ENCODE data around the gene NACC2. TPM values are rescaled to one million over a fixed set of nuclear protein-coding genes. Genes with fewer than 3 reads are reported as not detected.
A peak's percentile ranks its signal among the peaks of the same experiment; 100 is the strongest.

Gene NACC2
- total and polyA plus RNA-seq, 2 of the 8 experiments (the other 6 are each of a cell fraction or from before 2014, with no cell fraction given): 8.3 to 14.0 TPM

DNA sequence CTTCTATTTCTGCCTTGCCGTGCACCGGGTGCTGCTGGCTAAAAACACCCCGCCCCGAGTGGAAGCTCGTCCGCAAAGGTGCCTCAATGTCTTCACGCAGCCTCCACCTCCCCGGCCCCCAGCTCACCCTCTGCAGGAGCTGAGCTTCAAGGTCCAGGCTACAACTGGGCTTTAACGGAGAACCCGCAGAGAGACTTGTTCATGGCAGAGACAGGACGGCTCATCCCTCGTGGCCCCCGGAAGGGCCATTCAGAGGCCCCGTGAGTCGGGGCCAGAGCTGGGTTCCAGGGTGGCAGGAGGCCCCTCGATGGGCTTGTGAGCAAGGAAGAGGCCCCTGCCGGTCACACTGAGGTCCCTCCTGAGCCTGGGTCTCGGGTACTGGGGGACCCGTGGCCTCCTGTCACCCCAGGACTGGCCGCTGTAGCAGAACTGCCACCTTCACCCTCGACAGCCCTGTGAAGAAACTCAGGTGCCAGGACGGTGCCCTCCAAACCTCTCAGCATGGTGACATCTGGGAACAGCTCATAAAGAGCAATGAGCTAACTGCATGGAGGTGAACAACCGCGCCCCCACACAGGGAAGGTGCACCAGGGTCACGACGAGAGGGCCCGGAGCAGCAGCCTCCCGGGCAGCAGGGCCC is 75.9 kb downstream of the NACC2 start:
- Histone ChIP-seq H3K4me1 (replicated peaks in 1 of 4; ENCODE audit: control insufficient read depth in 3 of 4, insufficient read depth in 4 of 4, low read length in 3 of 4) (peaks cover 4 to 31% (median 22%) of the 10 kb centered on the region in 4 experiments), H3K4ac (replicated peaks; ENCODE audit: insufficient read length, low read depth, low read length) (peak overlapping the region; percentile 7), H2BK12ac (ENCODE audit: low read depth, low read length) (no peak overlapping the region), H3K27ac (ENCODE audit: low read depth, low read length) (no peak overlapping the region), H3K4me3 (ENCODE audit: extremely low read depth in 1 of 4, insufficient read depth in 2 of 4, low read depth in 3 of 4, low read length in 4 of 4) (no peak overlapping the region), H2BK20ac (ENCODE audit: low read length) (no peak overlapping the region), H2AK5ac (ENCODE audit: low read depth, low read length) (peak overlapping the region; percentile 53; the same call in 1 of the 2 replicates), H3K9me3 (ENCODE audit: insufficient read depth in 2 of 2, low read depth in 1 of 2, low read length in 1 of 2) (no peaks in the 10 kb centered on the region), H3K18ac (ENCODE audit: extremely low read depth, low read length) (no peak overlapping the region), H3K23me2 (ENCODE audit: low read depth, low read length) (peaks cover 2% of the 10 kb centered on the region; the same call in 1 of the 2 replicates), H2AFZ (ENCODE audit: low read length) (no peak overlapping the region), H3K4me2 (ENCODE audit: insufficient read depth in 1 of 2, low read depth in 2 of 2, low read length in 2 of 2) (no peak overlapping the region), H3K36me3 (ENCODE audit: control insufficient read depth in 2 of 4, insufficient read depth in 4 of 4, low read length in 3 of 4) (no peaks in the 10 kb centered on the region; a peak in 1 of 8 replicates), H3K79me1 (ENCODE audit: low read depth, low read length) (peaks cover 12% of the 10 kb centered on the region), H2BK5ac (ENCODE audit: low read depth, low read length) (peak overlapping the region; percentile 35; the same call in 1 of the 2 replicates), H3K27me3 (replicated peaks in 1 of 4; ENCODE audit: control insufficient read depth in 3 of 4, extremely low read depth in 1 of 4, insufficient read depth in 3 of 4, low read length in 3 of 4) (no peaks in the 10 kb centered on the region; a peak in 1 of 7 replicates), H3K14ac (ENCODE audit: insufficient read length) (no peak overlapping the region), H3K56ac (replicated peaks; ENCODE audit: insufficient read length, low read depth, low read length) (no peak overlapping the region), H2BK15ac (ENCODE audit: low read length) (no peak overlapping the region), H4K5ac (ENCODE audit: insufficient read length, low read depth, low read length) (no peak overlapping the region), H3K23ac (ENCODE audit: insufficient read length) (no peak overlapping the region), H3K9ac (replicated peaks in 1 of 4; ENCODE audit: extremely low read depth in 1 of 4, low read depth in 3 of 4, low read length in 3 of 4) (no peak overlapping the region), H2BK120ac (replicated peaks; ENCODE audit: low read depth, low read length) (no peak overlapping the region), H4K91ac (replicated peaks; ENCODE audit: insufficient read length, low read length) (peak overlapping the region; percentile 54), H4K20me1 (replicated peaks in 1 of 2; ENCODE audit: control insufficient read depth in 1 of 2, insufficient read depth in 2 of 2, low read length in 2 of 2) (peaks cover 0 to 8% of the 10 kb centered on the region in 2 experiments), H3K79me2 (ENCODE audit: control insufficient read depth in 1 of 2, insufficient read depth in 2 of 2, low read length in 2 of 2) (peaks cover 0 to 4% of the 10 kb centered on the region in 2 experiments; a peak in 2 of 4 replicates), H4K8ac (ENCODE audit: extremely low read depth, insufficient read depth, low read length) (peak overlapping the region; percentile 68; the same call in 1 of the 2 replicates)
- FAIRE-seq (no peak), DNase-seq (ENCODE audit: low read depth in 1 of 2, low spot score in 2 of 2) (no peak)
- CTCF ChIA-PET (ENCODE audit: partially characterized antibody): interaction anchor here (1.2 to 2.6 kb wide), 6 partner anchors 10 to 72 kb away, joined by 3 to 17 read pairs (median 4); no protein-coding TSS in a partner anchor
- POLR2A ChIA-PET (ENCODE audit: partially characterized antibody): interaction anchor here (0.9 to 1.2 kb wide), 2 partner anchors 33 to 42 kb away, joined by 3 to 5 read pairs; no protein-coding TSS in a partner anchor
- WGBS, 2 experiments (ENCODE audit: extremely low coverage in 1 of 2, insufficient coverage in 1 of 2, insufficient read length in 1 of 2, insufficient replicate concordance in 2 of 2, low coverage in 1 of 2, low lambda C conversion rate in 2 of 2, missing lambda C conversion rate in 1 of 2): 91% methylated on average over 28 of the region's 28 CpGs; no CpG with 5 or more reads in 1 of the 2 experiments
- TF ChIP-seq EZH2 (IDR thresholded peaks at IDR 0.05; ENCODE audit: low read depth, low read length, severe bottlenecking): no peak
- TF ChIP-seq, protein P1, sequence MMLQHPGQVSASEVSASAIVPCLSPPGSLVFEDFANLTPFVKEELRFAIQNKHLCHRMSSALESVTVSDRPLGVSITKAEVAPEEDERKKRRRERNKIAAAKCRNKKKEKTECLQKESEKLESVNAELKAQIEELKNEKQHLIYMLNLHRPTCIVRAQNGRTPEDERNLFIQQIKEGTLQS (IDR thresholded peaks at IDR 0.05; ENCODE audit: insufficient read depth, low read depth, low read length): no peak
- TF ChIP-seq TEAD4 (IDR thresholded peaks at IDR 0.05; ENCODE audit: low read depth, low read length): no peak
- TF ChIP-seq, protein P2, sequence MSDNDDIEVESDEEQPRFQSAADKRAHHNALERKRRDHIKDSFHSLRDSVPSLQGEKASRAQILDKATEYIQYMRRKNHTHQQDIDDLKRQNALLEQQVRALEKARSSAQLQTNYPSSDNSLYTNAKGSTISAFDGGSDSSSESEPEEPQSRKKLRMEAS (IDR thresholded peaks at IDR 0.05): no peak
- TF ChIP-seq SP1 (IDR thresholded peaks at IDR 0.05; ENCODE audit: low read depth, low read length): no peak
- no peak for TF ChIP-seq NANOG (IDR thresholded peaks at IDR 0.05; ENCODE audit: insufficient read depth, low read depth, low read length, poor library complexity, severe bottlenecking)
- TF ChIP-seq SP4 (IDR thresholded peaks at IDR 0.05; ENCODE audit: low read length): no peak
- TF ChIP-seq EP300 (IDR thresholded peaks at IDR 0.05; ENCODE audit: borderline replicate concordance in 1 of 2, low read depth in 2 of 2, low read length in 2 of 2): no peak
- no peak for TF ChIP-seq GTF2F1 (IDR thresholded peaks at IDR 0.05; ENCODE audit: borderline replicate concordance, low read depth, low read length)
- no peak for TF ChIP-seq RAD21 (IDR thresholded peaks at IDR 0.05 in 1 of 2, conservative IDR thresholded peaks at IDR 0.05 in 1 of 2; ENCODE audit: low read depth in 2 of 2, low read length in 2 of 2)
